ENCODE results near the gene LACRT. TPM values are rescaled to one million over a fixed set of nuclear protein-coding genes. Genes with fewer than 3 reads are reported as not detected.

Gene LACRT
- total and polyA plus RNA-seq, 9 of the 15 experiments (the other 6 are each of a cell fraction or from before 2014, with no cell fraction given) = not detected

DNA sequence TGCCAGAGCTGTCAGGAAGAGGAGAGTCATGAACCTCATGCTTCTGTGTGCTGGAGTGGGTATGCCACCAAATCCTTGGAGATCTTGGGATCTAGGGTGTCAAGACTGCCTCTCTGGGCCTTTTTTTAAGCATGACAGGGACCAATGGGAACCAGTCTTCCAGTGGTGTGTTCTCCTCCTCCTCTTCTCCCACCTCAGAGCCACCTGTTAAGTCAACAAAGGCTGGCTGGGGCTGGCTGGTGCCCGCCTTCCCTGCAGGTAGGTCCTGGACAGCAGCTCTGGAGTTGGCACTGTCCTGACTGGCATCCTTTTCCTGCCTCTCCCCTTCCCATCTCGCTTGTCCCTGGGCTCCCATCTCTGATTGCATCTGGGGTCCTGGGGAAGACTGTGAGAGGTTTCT lies 13.6 kb upstream of the LACRT start, which contains the start of gene DCD (continued):
- TF ChIP-seq TFAM (CRISPR knock-in tag; conservative IDR thresholded peaks at IDR 0.05) = no peak
- TF ChIP-seq ZNF165 (CRISPR knock-in tag; IDR thresholded peaks at IDR 0.05; ENCODE audit: borderline replicate concordance) = no peak
- no peak for TF ChIP-seq STAG1 (CRISPR knock-in tag; IDR thresholded peaks at IDR 0.05; ENCODE audit: borderline replicate concordance)
- TF ChIP-seq MEF2D (tag; conservative IDR thresholded peaks at IDR 0.05; ENCODE audit: low read depth) = no peak
- TF ChIP-seq, protein P1, sequence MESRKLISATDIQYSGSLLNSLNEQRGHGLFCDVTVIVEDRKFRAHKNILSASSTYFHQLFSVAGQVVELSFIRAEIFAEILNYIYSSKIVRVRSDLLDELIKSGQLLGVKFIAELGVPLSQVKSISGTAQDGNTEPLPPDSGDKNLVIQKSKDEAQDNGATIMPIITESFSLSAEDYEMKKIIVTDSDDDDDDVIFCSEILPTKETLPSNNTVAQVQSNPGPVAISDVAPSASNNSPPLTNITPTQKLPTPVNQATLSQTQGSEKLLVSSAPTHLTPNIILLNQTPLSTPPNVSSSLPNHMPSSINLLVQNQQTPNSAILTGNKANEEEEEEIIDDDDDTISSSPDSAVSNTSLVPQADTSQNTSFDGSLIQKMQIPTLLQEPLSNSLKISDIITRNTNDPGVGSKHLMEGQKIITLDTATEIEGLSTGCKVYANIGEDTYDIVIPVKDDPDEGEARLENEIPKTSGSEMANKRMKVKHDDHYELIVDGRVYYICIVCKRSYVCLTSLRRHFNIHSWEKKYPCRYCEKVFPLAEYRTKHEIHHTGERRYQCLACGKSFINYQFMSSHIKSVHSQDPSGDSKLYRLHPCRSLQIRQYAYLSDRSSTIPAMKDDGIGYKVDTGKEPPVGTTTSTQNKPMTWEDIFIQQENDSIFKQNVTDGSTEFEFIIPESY (CRISPR knock-in tag; IDR thresholded peaks at IDR 0.05) = no peak
- TF ChIP-seq, protein P2, sequence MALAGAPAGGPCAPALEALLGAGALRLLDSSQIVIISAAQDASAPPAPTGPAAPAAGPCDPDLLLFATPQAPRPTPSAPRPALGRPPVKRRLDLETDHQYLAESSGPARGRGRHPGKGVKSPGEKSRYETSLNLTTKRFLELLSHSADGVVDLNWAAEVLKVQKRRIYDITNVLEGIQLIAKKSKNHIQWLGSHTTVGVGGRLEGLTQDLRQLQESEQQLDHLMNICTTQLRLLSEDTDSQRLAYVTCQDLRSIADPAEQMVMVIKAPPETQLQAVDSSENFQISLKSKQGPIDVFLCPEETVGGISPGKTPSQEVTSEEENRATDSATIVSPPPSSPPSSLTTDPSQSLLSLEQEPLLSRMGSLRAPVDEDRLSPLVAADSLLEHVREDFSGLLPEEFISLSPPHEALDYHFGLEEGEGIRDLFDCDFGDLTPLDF (CRISPR knock-in tag; IDR thresholded peaks at IDR 0.05) = no peak
- no peak for TF ChIP-seq GTF2E2 (tag; IDR thresholded peaks at IDR 0.05)

DNA sequence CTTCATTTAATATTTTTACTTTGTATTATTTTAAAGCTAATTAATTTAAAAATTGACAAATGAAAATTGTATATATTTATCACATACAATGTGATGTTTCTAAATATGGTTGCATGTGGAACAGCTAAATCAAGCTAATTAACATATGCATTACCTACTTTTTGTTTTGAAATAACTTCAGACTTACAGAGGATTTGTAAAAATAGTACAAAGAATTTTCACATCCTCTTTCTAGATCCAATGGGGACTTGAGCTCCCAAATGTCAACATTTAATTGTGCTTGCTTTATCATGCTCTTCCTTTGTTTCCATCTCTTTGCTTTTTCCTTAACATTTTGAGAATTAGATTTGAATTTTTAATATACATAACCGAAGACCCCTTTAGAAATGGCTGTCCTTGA lies 6.9 kb upstream of the LACRT start:
- no peaks in the 10 kb centered on the region for H3K4me1 ChIP-seq (replicated peaks in 1 of 2; ENCODE audit: control insufficient read depth in 2 of 2, insufficient read depth in 2 of 2, low read length in 2 of 2)
- peaks cover 0 to 12% of the 10 kb centered on the region in 2 experiments; a peak in 3 of 5 replicates for H3K27me3 ChIP-seq (ENCODE audit: control insufficient read depth in 2 of 2, insufficient read depth in 2 of 2, low read length in 2 of 2)
- no peak overlapping the region for H2AFZ ChIP-seq (ENCODE audit: low read depth, low read length)
- H3K9me1 ChIP-seq (ENCODE audit: control insufficient read depth, insufficient read depth, low read length) = no peaks in the 10 kb centered on the region
- DNase-seq (ENCODE audit: extremely low read depth in 1 of 4, low spot score in 3 of 4) (no peak), FAIRE-seq (no peak), ATAC-seq (no peak)
- H3K4me3 ChIP-seq = no peak overlapping the region
- ChIA-PET CTCF (ENCODE audit: low intra/inter-chr PET ratio) (no interaction called here), POLR2A (interaction anchor here (1.2 kb wide), 1 partner anchor 14 kb away, joined by 3 read pairs; no protein-coding TSS in a partner anchor)
- BruUV-seq (replicated peaks) = no TSS peak
- H3K9me3 ChIP-seq (replicated peaks; ENCODE audit: control insufficient read depth, insufficient read depth, low read depth, low read length) = no peaks in the 10 kb centered on the region
- H3K79me2 ChIP-seq (ENCODE audit: control insufficient read depth, insufficient read depth, low read length) = no peaks in the 10 kb centered on the region
- intact Hi-C loops (cut with micrococcal nuclease) = no loop called here
- H3K9ac ChIP-seq (ENCODE audit: insufficient read depth in 1 of 2, low read depth in 2 of 2, low read length in 2 of 2) = no peak overlapping the region
- 0% methylated on average over 1 of the region's 1 CpG for WGBS (ENCODE audit: insufficient coverage, low coverage, missing lambda C conversion rate)
- H4K20me1 ChIP-seq (replicated peaks; ENCODE audit: control insufficient read depth, insufficient read depth, low read length) = no peaks in the 10 kb centered on the region
- H3K36me3 ChIP-seq (ENCODE audit: control insufficient read depth, insufficient read depth, low read length) = no peaks in the 10 kb centered on the region
- in situ Hi-C loops (cut with MboI) = no loop called here
- no peak overlapping the region for H3K27ac ChIP-seq (ENCODE audit: extremely low read depth, low read depth, low read length)
- H3K4me2 ChIP-seq (ENCODE audit: insufficient read depth, low read length) = no peak overlapping the region
- TF ChIP-seq BRCA1 (IDR thresholded peaks at IDR 0.05) = no peak
- no peak for TF ChIP-seq BRCA1 (CRISPR knock-in tag; IDR thresholded peaks at IDR 0.05)
- TF ChIP-seq ELF4 (CRISPR knock-in tag; IDR thresholded peaks at IDR 0.05) = no peak
- TF ChIP-seq ETS2 (tag; IDR thresholded peaks at IDR 0.05; ENCODE audit: borderline replicate concordance, poor library complexity, severe bottlenecking) = no peak
- no peak for TF ChIP-seq BCL6 (CRISPR knock-in tag; IDR thresholded peaks at IDR 0.05)
- TF ChIP-seq SUPT5H (IDR thresholded peaks at IDR 0.05) = no peak
- TF ChIP-seq BRF1 (IDR thresholded peaks at IDR 0.05; ENCODE audit: borderline replicate concordance, extremely low read depth, insufficient read length) = no peak
- no peak for TF ChIP-seq COPS2 (conservative IDR thresholded peaks at IDR 0.05)
- no peak for TF ChIP-seq TOE1 (IDR thresholded peaks at IDR 0.05; ENCODE audit: borderline replicate concordance)
- TF ChIP-seq TOE1 (CRISPR knock-in tag; IDR thresholded peaks at IDR 0.05; ENCODE audit: borderline replicate concordance, low read depth) = no peak
- TF ChIP-seq, protein P3, sequence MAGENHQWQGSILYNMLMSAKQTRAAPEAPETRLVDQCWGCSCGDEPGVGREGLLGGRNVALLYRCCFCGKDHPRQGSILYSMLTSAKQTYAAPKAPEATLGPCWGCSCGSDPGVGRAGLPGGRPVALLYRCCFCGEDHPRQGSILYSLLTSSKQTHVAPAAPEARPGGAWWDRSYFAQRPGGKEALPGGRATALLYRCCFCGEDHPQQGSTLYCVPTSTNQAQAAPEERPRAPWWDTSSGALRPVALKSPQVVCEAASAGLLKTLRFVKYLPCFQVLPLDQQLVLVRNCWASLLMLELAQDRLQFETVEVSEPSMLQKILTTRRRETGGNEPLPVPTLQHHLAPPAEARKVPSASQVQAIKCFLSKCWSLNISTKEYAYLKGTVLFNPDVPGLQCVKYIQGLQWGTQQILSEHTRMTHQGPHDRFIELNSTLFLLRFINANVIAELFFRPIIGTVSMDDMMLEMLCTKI (IDR thresholded peaks at IDR 0.05; ENCODE audit: partially characterized antibody) = no peak
- no peak for TF ChIP-seq HNRNPK (IDR thresholded peaks at IDR 0.05; ENCODE audit: low read depth, low read length, poor library complexity, severe bottlenecking)
- TF ChIP-seq CSDE1 (IDR thresholded peaks at IDR 0.05) = no peak

All from K562 (cell line).